GM21528 (cell line): ENCODE measurements around the gene VAV2.

Experiments used
- ATAC-seq: cut with Tn5 transposase; IDR thresholded peaks from one replicate; pipeline ENCODE4 v1.9.1; 2021; ENCODE audit warnings: mild to moderate bottlenecking, moderate library complexity; ENCODE audit not compliant: unreplicated experiment, low FRiP score

Gene VAV2

GRCh38 chr9:134028076-134028475, 36.0 kb upstream of the VAV2 start:
- no peak for ATAC-seq

DNA sequence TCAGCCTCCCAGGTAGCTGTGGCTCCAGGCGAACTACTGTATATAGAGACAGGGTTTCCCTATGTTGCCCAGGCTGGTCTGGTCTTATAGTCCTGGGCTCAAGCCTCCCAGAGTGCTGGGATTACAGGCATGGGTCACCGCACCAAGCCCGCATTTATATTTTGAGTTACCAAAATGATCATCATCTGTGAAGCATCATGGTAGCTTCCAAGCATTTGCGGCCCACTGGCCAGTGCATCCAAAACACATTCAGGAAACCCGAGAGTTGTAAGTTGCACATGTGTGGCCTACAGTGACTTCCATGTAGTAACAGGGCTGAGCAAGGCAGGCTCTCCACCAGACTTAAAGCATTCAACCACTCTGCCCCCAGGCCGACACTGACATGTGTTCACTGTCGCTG, 35.4 kb upstream of the VAV2 start:
- no peak for ATAC-seq

- no peak for ATAC-seq
These were observed 34.9 kb upstream of the VAV2 start for GRCh38 chr9:134026981-134027380.

GRCh38 chr9:134026581-134026980, 34.5 kb upstream of the VAV2 start:
- ATAC-seq = no peak

GRCh38 chr9:134025606-134026541, 33.8 kb upstream of the VAV2 start:
- peak; percentile 53 for ATAC-seq

DNA sequence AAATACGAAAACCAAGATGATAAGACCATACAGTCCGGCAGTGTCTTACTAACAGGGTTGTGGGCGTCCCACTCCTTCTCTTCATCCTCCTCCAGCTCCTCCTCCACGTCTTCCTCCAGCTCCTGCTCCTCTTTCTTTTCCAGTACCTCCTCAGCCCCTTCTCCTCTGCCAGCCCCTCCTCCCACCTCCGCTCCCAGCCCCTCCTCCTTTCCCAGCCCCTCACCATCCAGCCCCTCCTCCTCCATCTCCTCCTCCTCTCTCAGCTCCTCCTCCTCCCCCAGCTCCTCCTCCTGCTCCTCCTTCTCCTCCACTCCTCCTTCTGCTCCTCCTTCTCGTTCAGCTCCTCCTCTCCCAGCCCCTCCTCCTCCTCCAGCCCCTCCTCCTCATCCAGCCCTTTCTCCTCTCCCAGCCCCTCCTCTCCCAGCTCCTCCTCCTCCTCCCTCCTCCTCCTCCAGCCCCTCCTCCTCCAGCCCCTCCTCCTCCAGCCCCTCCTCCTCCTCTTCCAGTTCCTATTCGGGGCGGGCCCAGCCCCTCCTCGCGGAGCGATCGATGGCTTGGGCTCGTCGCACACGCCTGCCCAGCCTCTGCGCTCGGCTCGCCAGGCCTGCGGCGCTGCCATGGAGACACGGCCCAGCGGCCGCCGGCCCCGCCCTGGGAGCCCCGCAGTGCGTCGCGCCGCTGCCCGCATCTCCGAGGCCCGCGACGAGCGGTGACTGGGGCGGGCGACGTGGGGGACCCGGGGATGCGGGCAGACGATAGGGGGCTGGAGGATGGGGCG, 32.9 kb upstream of the VAV2 start, which contains the start of gene BRD3OS:
BRD3OS (plus strand) TSS at position 654 of the 778 bp plus-strand sequence. CDS start 1,267 bp downstream, outside the sequence.
- peak; percentile 68 for ATAC-seq

DNA sequence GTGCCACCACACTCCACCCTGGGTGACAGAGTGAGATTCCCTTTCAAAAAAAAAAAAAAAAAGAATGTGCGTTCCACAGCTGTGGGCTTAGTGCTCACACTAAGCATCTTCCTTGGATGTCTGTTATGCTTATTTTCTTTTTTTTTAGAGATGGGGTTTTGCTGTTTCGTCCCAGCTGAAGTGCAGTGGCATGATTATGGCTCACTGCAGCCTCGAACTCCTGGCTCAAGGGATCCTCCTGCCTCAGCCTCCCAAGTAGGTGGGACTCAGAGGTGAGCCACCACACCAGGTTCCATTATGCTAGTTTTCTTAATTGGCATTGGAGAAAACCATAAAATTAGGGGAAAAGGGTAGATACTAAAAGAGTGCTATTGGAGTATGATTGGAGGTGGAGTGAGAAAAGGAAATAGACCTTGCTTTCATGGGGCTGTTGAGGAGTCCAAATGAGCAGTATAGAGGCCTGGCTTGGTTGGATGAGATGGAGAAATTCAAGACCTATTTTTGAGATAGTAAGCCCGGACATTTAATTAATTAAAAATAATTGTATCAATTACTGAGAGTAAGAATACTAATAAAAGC, 32.2 kb upstream of the VAV2 start:
- ATAC-seq = no peak

GRCh38 chr9:134014946-134015345, 22.8 kb upstream of the VAV2 start:
- no peak for ATAC-seq

- ATAC-seq = no peak
These were observed 19.3 kb upstream of the VAV2 start for GRCh38 chr9:134011401-134011800.

DNA sequence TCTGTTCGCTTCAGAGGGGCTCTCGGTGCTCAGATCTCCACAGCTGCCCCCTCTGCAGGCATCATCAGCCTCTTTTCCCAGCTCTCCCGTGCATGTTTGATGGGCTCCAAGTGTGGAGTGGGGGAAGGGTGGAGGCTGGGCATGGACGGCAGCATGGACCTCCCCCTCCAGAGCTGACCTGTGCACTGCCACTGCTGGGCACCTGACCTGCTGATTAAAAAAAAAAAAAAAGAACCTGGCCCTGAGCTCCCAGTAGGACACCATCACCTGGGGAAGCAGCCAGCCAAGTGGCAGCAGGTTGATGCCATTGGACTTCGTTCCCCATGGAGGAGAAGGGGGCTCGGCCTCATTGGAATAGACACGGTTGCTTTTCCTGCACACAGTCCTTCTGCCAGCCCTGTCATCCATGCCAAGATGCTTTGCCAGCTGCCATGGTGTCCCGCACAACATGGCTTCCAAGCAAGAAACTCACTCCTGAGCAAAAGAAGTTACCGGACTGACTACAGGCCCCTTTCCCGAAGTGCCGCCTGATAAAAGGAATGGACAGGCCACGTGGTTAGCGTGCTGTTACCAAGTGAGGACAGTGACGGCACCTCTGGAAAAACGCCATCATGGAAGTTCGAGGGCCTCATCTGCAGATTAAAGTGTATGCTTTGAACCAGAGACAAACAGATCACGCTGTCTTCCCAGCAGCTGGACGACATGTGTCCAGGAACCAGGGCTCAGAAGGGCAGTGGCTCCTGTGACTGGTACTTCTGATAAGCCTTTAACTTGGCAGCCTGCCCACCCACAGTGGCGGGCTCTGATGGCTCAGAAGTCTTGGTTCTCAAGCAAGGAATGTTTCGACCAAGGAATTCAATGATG, 18.4 kb upstream of the VAV2 start:
- ATAC-seq = no peak

DNA sequence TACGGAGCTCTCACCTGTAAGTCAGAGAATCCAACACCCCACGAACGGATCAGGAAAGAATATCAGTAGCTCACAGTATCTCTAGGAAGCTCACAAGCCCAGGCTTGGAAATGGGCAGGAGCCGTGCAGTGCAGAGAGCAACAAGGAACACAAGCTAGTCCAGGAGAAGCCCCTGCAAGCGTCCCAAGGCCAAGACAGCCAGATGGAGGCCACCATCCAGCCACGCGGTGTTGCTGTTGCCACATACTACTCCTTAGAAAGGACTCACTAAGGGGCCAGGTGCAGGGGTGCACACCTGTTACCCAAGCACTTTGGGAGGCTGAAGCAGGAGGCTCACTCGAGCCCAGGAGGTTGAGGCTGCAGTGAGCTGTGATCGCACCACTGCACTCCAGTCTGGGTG, 15.4 kb upstream of the VAV2 start:
- no peak for ATAC-seq

DNA sequence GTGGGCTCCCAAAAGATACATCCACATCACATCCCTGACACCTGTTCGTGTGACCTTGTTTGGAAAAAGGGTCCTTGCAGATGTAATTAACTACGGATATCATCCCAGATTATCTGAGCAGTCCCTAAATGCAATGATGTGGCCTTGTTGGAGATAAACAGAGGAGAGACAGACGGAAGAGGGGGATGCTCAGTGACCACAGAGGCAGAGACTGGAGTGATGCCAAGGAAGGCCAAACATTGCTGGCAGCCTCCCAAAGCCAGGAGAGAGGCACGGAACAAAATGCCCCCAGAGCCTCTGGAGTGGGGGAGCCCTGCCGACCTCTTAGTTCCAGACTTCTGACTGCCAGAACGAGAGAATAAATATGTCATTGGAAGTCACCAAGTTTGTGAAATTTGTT, 15.0 kb upstream of the VAV2 start:
- no peak for ATAC-seq

DNA sequence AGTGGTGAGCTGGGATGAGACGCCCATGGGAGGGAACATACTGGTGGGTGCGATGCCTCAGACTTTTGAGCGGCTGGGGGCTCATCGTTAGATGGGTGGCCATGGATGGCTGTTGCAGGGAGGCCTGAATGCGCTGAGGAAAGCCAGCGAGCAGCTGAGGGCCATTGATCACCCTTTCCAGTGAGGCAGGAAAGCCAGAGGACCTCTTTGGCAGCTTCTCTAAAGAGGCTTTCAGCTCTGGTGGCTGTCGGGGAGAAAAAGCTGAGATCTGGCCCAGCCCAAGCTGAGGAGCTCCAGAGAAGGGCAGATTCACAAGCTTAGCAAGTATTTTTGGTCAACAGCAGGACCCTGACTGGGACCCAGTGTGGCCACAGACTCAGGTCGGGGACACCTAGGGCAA, 13.3 kb upstream of the VAV2 start:
- no peak for ATAC-seq

DNA sequence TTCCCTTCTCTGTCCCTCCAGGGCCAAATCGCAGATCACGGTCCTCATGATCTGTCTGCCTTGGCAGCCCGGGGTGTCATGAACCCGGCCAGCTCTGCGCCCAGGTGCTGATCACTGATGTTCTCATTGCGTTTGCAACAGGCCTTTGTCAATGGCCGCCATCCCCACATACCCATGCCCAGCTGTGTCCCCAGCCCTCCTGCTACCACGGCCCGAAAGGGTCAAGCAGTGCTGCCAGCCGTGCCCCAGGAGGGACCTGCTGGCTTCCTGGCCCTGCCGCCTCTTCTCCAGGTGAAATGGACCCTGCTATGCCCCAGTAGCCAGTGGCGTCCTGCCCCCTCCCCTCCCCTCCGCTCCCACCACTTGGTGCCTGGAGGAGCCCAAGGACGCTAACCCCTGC, 12.8 kb upstream of the VAV2 start:
- no peak for ATAC-seq

- no peak for ATAC-seq
These were observed 12.2 kb upstream of the VAV2 start for GRCh38 chr9:134004131-134004873.

GRCh38 chr9:134003237-134003636, 11.1 kb upstream of the VAV2 start:
- ATAC-seq = no peak

- ATAC-seq = no peak
These were observed 10.7 kb upstream of the VAV2 start for GRCh38 chr9:134002796-134003195.

DNA sequence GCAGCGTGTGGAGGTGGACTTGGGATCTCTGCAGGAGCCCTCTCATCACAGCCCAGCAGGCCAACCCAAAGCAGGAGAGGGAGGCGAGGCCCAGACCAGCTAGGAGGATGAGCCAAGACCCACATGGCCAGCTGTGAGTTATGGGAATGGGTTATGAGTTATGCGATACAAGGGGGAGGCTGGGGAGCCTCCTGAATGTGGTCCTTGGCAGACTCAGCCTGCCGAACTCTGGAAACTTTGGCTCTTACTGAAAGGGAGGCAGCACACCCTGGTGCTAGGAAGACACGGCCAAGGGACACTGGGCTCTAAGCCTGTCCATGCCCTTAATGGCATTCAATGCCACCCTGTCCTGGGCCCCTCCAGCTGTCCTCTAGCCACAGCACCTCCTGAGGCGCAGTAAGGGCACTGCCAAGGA, 7.7 kb upstream of the VAV2 start:
- ATAC-seq = no peak

DNA sequence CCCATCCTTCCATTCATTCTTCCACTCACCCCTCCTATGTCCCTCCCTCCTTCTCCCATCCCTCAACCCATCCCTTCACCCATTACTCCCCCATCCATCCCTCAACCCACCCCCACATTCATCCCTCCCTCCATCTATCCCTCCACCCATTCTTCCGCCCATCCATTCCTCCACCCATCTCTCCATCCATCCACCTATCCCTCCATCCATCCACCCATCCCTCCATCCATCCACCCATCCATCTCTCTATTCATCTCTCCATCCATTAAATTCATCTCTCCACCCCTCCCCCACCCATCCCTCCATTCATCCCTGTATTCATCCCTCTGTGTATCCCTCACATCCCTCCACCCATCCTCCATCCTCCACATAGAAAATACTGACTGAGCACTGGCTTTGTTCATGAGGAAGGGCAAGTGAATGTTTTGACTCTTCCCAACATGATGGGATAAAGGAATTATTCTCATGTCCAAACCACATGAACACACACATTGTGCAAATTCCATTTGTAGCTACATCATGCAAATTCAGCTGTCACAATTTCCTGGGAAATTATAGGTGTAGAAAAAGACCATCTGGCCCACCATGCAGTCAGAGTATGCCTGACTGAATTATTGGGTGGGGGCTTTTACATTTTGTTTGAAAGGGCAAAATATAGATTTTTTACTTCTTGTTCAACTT, 6.9 kb upstream of the VAV2 start:
- ATAC-seq = no peak
